ENCODE measurements around the gene TAF1D. TPM values are rescaled to one million over a fixed set of nuclear protein-coding genes. Genes with fewer than 3 reads are reported as not detected.

Gene TAF1D
- polyA plus RNA-seq, 1 experiment = 32.8 TPM

GRCh38 chr11:93686812-93687211 is 54.5 kb downstream of the TAF1D start:
- TF ChIP-seq CTCF (IDR thresholded peaks at IDR 0.05; ENCODE audit: insufficient read depth, low read depth, low read length) = no peak
- CTCF ChIA-PET = interaction anchor here (0.5 to 0.6 kb wide), 2 partner anchors 10 to 853 kb away, joined by 3 to 5 read pairs; no protein-coding TSS in a partner anchor
- POLR2A ChIA-PET = interaction anchor here (0.7 kb wide), 1 partner anchor 110 kb away, joined by 3 read pairs; no protein-coding TSS in a partner anchor
- H3K27me3 ChIP-seq (ENCODE audit: control insufficient read depth, insufficient read depth, low read length) = no peaks in the 10 kb centered on the region
- DNase-seq (ENCODE audit: low read depth) = peak; percentile 29
- no peak overlapping the region for H3K4me3 ChIP-seq (ENCODE audit: low read depth, low read length)
- peaks cover 11% of the 10 kb centered on the region for H3K36me3 ChIP-seq (ENCODE audit: control insufficient read depth, insufficient read depth, low read length)

- no peak for TF ChIP-seq CTCF (IDR thresholded peaks at IDR 0.05; ENCODE audit: insufficient read depth, low read depth, low read length)
- no peak for DNase-seq (ENCODE audit: low read depth)
- H3K4me3 ChIP-seq (ENCODE audit: low read depth, low read length) = no peak overlapping the region
- ChIA-PET CTCF (interaction anchor here (0.6 kb wide), 1 partner anchor 854 kb away, joined by 5 read pairs; no protein-coding TSS in a partner anchor), POLR2A (no interaction called here)
- H3K27me3 ChIP-seq (ENCODE audit: control insufficient read depth, insufficient read depth, low read length) = no peaks in the 10 kb centered on the region
- peaks cover 11% of the 10 kb centered on the region for H3K36me3 ChIP-seq (ENCODE audit: control insufficient read depth, insufficient read depth, low read length)
Observed at GRCh38 chr11:93686226-93686625, 55.1 kb downstream of the TAF1D start.

Small RNAs within 50 kb of the gene (small RNA-seq; reads per million reads assigned to genes)
- gene RF00019 (ENCODE audit: insufficient read length, low read depth, low replicate concordance) = not detected
- not detected for gene RF00493 (ENCODE audit: insufficient read length, low read depth, low replicate concordance)
- gene SCARNA9 (ENCODE audit: insufficient read length, low read depth, low replicate concordance) = not detected
- gene SNORA1 (ENCODE audit: insufficient read length, low read depth, low replicate concordance) = not detected
- not detected for gene SNORA18 (ENCODE audit: insufficient read length, low read depth, low replicate concordance)
- not detected for gene SNORA25 (ENCODE audit: insufficient read length, low read depth, low replicate concordance)
- not detected for gene SNORA32 (ENCODE audit: insufficient read length, low read depth, low replicate concordance)
- not detected for gene SNORA40 (ENCODE audit: insufficient read length, low read depth, low replicate concordance)
- not detected for gene SNORA8 (ENCODE audit: insufficient read length, low read depth, low replicate concordance)
- gene SNORD5 (ENCODE audit: insufficient read length, low read depth, low replicate concordance) = not detected
- 9,315 reads per million, percentile 99 among the genes with 10 or more reads in this experiment for gene SNORD6 (ENCODE audit: insufficient read length, low read depth, low replicate concordance)

Other genes with a start within 250 kb of the TAF1D start
- 11.9 and 12.8 TPM in 2 replicates for gene SMCO4, start 198.1 kb downstream of the TAF1D start, polyA plus RNA-seq (2011; rRNA removed)
- gene CEP295, start 79.8 kb downstream of the TAF1D start, polyA plus RNA-seq (2011; rRNA removed) = 4.3 and 10.1 TPM in 2 replicates
- gene C11orf54, start 177 bp upstream of the TAF1D start, polyA plus RNA-seq (2011; rRNA removed) = 6.8 and 10.8 TPM in 2 replicates
- 10.4 and 13.8 TPM in 2 replicates for gene MED17, start 42.8 kb upstream of the TAF1D start, polyA plus RNA-seq (2011; rRNA removed)
- gene VSTM5, start 109.1 kb upstream of the TAF1D start, polyA plus RNA-seq (2011; rRNA removed) = 0.63 and 0.74 TPM in 2 replicates

Data from BJ (cell line).